Measurements from ENCODE around the gene KLRG1. TPM values are rescaled to one million over a fixed set of nuclear protein-coding genes. Genes with fewer than 3 reads are reported as not detected.
A peak's percentile ranks its signal among the peaks of the same experiment; 100 is the strongest.

The KLRG1 gene
- total RNA-seq, 1 experiment from 2014 or later = 2.1 TPM

DNA sequence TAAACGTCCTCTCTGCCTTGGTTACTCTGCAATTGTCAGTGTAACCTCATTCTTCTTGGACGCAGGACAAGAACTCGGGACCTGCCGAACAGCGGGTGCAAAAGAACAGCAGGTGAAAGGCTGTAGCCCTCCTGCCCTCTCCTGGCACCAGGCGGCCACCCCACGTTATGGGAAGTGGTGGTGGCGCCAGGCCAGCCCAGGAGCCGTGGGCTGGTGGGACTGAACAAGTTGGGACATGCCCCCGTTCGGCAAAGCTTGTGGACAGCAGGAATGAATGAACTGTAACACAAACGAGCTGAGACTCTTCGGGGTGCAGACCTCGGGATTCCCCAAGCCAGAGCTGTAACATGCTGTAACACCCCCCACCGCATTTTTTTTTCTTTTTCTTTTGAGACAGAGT lies 33.3 kb upstream of the KLRG1 start:
- Histone ChIP-seq H3K27ac (ENCODE audit: insufficient read length, low read depth, low read length) (no peak overlapping the region), H3K4me2 (ENCODE audit: insufficient read depth, insufficient read length, low read length) (no peak overlapping the region)
- no CpG with 5 or more reads among the region's 15 CpGs for WGBS (ENCODE audit: extremely low coverage, insufficient read length, low lambda C conversion rate)

More for the DNA sequence above, 33.3 kb upstream of the KLRG1 start:
- H4K91ac ChIP-seq (ENCODE audit: insufficient read length, low read depth, low read length) = no peak overlapping the region
- no peaks in the 10 kb centered on the region for H3K79me1 ChIP-seq (ENCODE audit: insufficient read depth, low read depth, low read length, poor library complexity, severe bottlenecking)
- H3K9ac ChIP-seq (ENCODE audit: extremely low read depth, insufficient read length, low read length) = no peak overlapping the region
- Mint-ChIP-seq H3K27ac (no peak overlapping the region), H3K27me3 (ENCODE audit: low read depth) (no peaks in the 10 kb centered on the region), H3K36me3 (ENCODE audit: insufficient read depth in 1 of 3, low read depth in 3 of 3) (peaks cover 25 to 50% (median 43%) of the 10 kb centered on the region in 3 experiments), H3K4me3 (no peak overlapping the region), H3K4me1 (peaks cover 0 to 3% of the 10 kb centered on the region in 2 experiments; a peak in 1 of 4 replicates), H3K9me3 (peaks cover 14 to 16% of the 10 kb centered on the region in 2 experiments)
- TF ChIP-seq, protein P1, sequence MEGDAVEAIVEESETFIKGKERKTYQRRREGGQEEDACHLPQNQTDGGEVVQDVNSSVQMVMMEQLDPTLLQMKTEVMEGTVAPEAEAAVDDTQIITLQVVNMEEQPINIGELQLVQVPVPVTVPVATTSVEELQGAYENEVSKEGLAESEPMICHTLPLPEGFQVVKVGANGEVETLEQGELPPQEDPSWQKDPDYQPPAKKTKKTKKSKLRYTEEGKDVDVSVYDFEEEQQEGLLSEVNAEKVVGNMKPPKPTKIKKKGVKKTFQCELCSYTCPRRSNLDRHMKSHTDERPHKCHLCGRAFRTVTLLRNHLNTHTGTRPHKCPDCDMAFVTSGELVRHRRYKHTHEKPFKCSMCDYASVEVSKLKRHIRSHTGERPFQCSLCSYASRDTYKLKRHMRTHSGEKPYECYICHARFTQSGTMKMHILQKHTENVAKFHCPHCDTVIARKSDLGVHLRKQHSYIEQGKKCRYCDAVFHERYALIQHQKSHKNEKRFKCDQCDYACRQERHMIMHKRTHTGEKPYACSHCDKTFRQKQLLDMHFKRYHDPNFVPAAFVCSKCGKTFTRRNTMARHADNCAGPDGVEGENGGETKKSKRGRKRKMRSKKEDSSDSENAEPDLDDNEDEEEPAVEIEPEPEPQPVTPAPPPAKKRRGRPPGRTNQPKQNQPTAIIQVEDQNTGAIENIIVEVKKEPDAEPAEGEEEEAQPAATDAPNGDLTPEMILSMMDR (conservative IDR thresholded peaks at IDR 0.05) = no peak
- no peak overlapping the region for H3K23ac ChIP-seq (ENCODE audit: insufficient read length, low read depth, low read length)
- no peak overlapping the region for H4K8ac ChIP-seq (replicated peaks; ENCODE audit: insufficient read length, low read depth, low read length)
- no peak overlapping the region for H4K5ac ChIP-seq (ENCODE audit: insufficient read length, low read depth, low read length)
- no peaks in the 10 kb centered on the region for H3K4me1 ChIP-seq (ENCODE audit: insufficient read depth, low read length)
- no peak overlapping the region for H3K14ac ChIP-seq (ENCODE audit: insufficient read depth, low read length)
- no peak overlapping the region for H2BK15ac ChIP-seq (ENCODE audit: low read depth, low read length)
- no peaks in the 10 kb centered on the region; the same call in 1 of the 2 replicates for H3K79me2 ChIP-seq (ENCODE audit: insufficient read depth, low read length)
- no peak overlapping the region for H2BK20ac ChIP-seq (ENCODE audit: low read depth, low read length, poor library complexity, severe bottlenecking)
- DNase-seq = peak; percentile 45
- H2AK5ac ChIP-seq (ENCODE audit: insufficient read length, low read length) = no peak overlapping the region
- H4K20me1 ChIP-seq (ENCODE audit: control insufficient read depth, insufficient read depth, insufficient read length) = no peaks in the 10 kb centered on the region
- no peak overlapping the region for H2BK12ac ChIP-seq (ENCODE audit: insufficient read length, low read depth, low read length)
- no peak overlapping the region for H3K18ac ChIP-seq (ENCODE audit: insufficient read length, low read depth, low read length)
- H3K27me3 ChIP-seq (ENCODE audit: insufficient read depth, low read length) = no peaks in the 10 kb centered on the region
- no peaks in the 10 kb centered on the region for H3K23me2 ChIP-seq (ENCODE audit: insufficient read length, low read depth, low read length, poor library complexity, severe bottlenecking)
- H3K56ac ChIP-seq (ENCODE audit: insufficient read length, low read depth, low read length) = no peak overlapping the region
- no peak overlapping the region for H3K4ac ChIP-seq (ENCODE audit: low read depth, low read length)
- H2BK120ac ChIP-seq (ENCODE audit: low read depth, low read length, poor library complexity, severe bottlenecking) = no peak overlapping the region
- no peak overlapping the region for H2AFZ ChIP-seq (ENCODE audit: low read length)
- H3K9me3 ChIP-seq (ENCODE audit: control insufficient read depth, low read depth, low read length) = peaks cover 25% of the 10 kb centered on the region
- no peak overlapping the region for H2BK5ac ChIP-seq (ENCODE audit: insufficient read length, low read length)
- no peak overlapping the region for H3T11ph ChIP-seq (ENCODE audit: low read length)
